CD4-positive, alpha-beta T cell treated with Interleukin-15 for 4 hours (primary cell): ENCODE data around the gene CHERP.
"Not testable (repeated sequence)": the region's sequence is repeated elsewhere in the genome, so short reads cannot be mapped to it uniquely, and the experiment has no call there.

Source experiments
- DNase-seq: peaks from one replicate; pipeline ENCODE4 v3.0.0-alpha.2; 2020; ENCODE audit warnings: low spot score

The CHERP gene

GRCh38 chr19:16520074-16520973 lies 21.9 kb downstream of the CHERP start:
- no peak for DNase-seq

- DNase-seq = no peak
Measured at GRCh38 chr19:16519230-16519687, 23.0 kb downstream of the CHERP start.

- no peak for DNase-seq
Measured at GRCh38 chr19:16518483-16519229, 23.6 kb downstream of the CHERP start.

GRCh38 chr19:16518061-16518460 lies 24.2 kb downstream of the CHERP start:
- DNase-seq = no peak

- DNase-seq = no peak
Measured at GRCh38 chr19:16516923-16517610, 25.2 kb downstream of the CHERP start.

GRCh38 chr19:16516381-16516780 lies 25.9 kb downstream of the CHERP start:
- DNase-seq = no peak

- DNase-seq = no peak
Measured at GRCh38 chr19:16514383-16515019, 27.7 kb downstream of the CHERP start.

- not testable (repeated sequence) for DNase-seq
Measured at GRCh38 chr19:16512611-16513010, 29.6 kb downstream of the CHERP start.

- DNase-seq = no peak
Measured at GRCh38 chr19:16509141-16510061, 32.8 kb downstream of the CHERP start.

- no peak for DNase-seq
Measured at GRCh38 chr19:16508546-16508945, 33.7 kb downstream of the CHERP start.

- DNase-seq = no peak
Measured at GRCh38 chr19:16506961-16507360, 35.3 kb downstream of the CHERP start.

GRCh38 chr19:16506161-16506560 lies 36.1 kb downstream of the CHERP start:
- DNase-seq = not testable (repeated sequence)

GRCh38 chr19:16504271-16504670 lies 38.0 kb downstream of the CHERP start:
- DNase-seq = no peak

GRCh38 chr19:16497837-16498236 lies 44.4 kb downstream of the CHERP start:
- no peak for DNase-seq

- no peak for DNase-seq
Measured at GRCh38 chr19:16497042-16497441, 45.2 kb downstream of the CHERP start.

- DNase-seq = no peak
Measured at GRCh38 chr19:16496613-16496983, 45.6 kb downstream of the CHERP start.

GRCh38 chr19:16495982-16496612 lies 46.1 kb downstream of the CHERP start, which contains the start of the genes C19orf44 and CALR3:
TSS of gene C19orf44 (plus strand) at chr19:16496394. CDS start at chr19:16500793, 4,399 bp downstream.
TSS of gene CALR3 (minus strand) at chr19:16496167. CDS start at chr19:16496129, 38 bp downstream.
- DNase-seq = peak; percentile 97

- not testable (repeated sequence) for DNase-seq
Measured at GRCh38 chr19:16486476-16486875, 55.8 kb downstream of the CHERP start.

GRCh38 chr19:16482745-16483144 lies 59.5 kb downstream of the CHERP start:
- DNase-seq = no peak

GRCh38 chr19:16477311-16477710 lies 64.9 kb downstream of the CHERP start:
- no peak for DNase-seq
